Lower leg skin (tissue), 3 donors: Measurements from ENCODE around the gene EXOC3L2.

Experiments
- CTCF ChIP-seq, 3 donors: fragments of 450-650 bp; IDR thresholded peaks; one replicate each; pipeline ENCODE4 v1.5.1; 2016; ENCODE audit warnings: antibody characterized with exemption in 3 of 3, mild to moderate bottlenecking in 3 of 3, moderate library complexity in 2 of 3
- POLR2A ChIP-seq, 2 donors: fragments of 450-650 bp; IDR thresholded peaks; one replicate each; pipeline ENCODE4 v1.6.1; 2016 to 2017; ENCODE audit warnings: antibody characterized with exemption in 2 of 2, mild to moderate bottlenecking in 1 of 2, moderate library complexity in 1 of 2

DNA sequence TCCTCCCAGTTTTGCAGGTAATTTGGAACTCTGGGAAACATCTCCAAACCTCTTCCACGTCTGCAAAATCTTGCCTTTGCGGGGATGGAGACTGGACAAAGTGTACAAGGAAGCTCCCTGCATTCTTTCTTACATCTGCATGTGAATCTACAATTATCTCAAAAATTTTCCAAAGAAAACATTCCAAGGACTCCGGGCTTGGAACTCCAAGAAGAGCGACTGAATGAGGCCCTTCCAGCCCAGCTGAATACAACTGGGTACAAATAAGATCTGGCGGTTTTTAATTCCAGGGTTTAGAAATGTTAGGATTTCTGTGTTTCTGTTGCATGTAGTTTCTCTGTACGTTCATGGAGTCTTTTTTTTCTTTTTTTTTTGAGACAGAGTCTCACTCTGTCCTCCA lies 28.5 kb downstream of the EXOC3L2 start:
- TF ChIP-seq CTCF (IDR thresholded peaks at IDR 0.05) (no peak), POLR2A (IDR thresholded peaks at IDR 0.05) (no peak)
